ENCODE data around the gene TMED5. TPM values are rescaled to one million over a fixed set of nuclear protein-coding genes. Genes with fewer than 3 reads are reported as not detected.
"Not testable (repeated sequence)": the region's sequence is repeated elsewhere in the genome, so short reads cannot be mapped to it uniquely, and the experiment has no call there.

TMED5 gene
- total RNA-seq, 3 donors from 2014 or later = 29.2 to 42.7 (median 35.3) TPM

DNA sequence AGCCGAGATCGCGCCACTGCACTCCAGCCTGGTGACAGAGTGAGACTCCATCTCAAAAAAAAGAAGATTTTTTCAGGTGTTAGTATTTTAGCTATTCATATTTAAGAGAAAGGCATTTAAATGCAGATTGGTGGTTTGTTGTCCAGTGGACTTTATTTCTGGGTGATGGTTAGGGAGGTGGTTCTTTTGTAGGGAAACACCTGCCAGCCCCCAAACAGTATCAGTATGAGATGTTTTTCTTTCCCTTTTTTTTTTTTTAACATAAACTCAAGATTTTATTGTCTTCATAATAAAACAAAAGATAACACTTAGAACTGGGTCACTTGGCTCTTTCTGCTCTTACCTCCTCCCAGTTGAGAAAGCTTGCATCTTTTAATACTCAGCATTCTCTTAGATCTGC, 10.2 kb upstream of the TMED5 start:
- ATAC-seq (no peak), DNase-seq (no peak)
- no peaks in the 10 kb centered on the region for H3K9me3 Mint-ChIP-seq
- peaks cover 12% of the 10 kb centered on the region for H3K4me1 Mint-ChIP-seq (ENCODE audit: low read depth)
- no peak overlapping the region for H3K4me3 Mint-ChIP-seq
- H3K36me3 Mint-ChIP-seq (ENCODE audit: insufficient read depth) = peaks cover 16% of the 10 kb centered on the region
- no peaks in the 10 kb centered on the region for H3K27me3 Mint-ChIP-seq (ENCODE audit: low read depth)

DNA sequence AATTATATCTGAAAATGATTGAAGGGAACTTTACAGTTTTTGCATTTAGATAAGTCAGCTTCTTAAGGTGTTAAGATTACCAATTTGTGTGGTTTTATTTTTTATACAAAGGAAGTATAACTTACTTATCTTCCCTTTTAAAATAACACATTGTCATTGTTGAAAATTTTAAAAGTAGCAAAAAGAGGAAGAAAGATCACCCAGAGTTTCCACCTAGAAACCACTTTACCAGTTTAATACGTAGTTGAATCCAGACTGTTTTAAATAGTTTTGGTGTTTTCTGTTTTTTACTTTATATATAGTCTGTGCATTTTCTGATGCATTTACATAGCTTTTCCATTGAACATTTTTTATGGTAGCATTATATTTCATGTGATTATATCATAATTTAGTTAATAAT, 6.5 kb upstream of the TMED5 start:
- no peak overlapping the region for H3K4me3 Mint-ChIP-seq
- no peak for ATAC-seq
- peaks cover 31% of the 10 kb centered on the region for H3K4me1 Mint-ChIP-seq (ENCODE audit: low read depth)
- H3K36me3 Mint-ChIP-seq (ENCODE audit: insufficient read depth) = peaks cover 16% of the 10 kb centered on the region
- no peaks in the 10 kb centered on the region for H3K27me3 Mint-ChIP-seq (ENCODE audit: low read depth)
- DNase-seq = no peak
- no peaks in the 10 kb centered on the region for H3K9me3 Mint-ChIP-seq

DNA sequence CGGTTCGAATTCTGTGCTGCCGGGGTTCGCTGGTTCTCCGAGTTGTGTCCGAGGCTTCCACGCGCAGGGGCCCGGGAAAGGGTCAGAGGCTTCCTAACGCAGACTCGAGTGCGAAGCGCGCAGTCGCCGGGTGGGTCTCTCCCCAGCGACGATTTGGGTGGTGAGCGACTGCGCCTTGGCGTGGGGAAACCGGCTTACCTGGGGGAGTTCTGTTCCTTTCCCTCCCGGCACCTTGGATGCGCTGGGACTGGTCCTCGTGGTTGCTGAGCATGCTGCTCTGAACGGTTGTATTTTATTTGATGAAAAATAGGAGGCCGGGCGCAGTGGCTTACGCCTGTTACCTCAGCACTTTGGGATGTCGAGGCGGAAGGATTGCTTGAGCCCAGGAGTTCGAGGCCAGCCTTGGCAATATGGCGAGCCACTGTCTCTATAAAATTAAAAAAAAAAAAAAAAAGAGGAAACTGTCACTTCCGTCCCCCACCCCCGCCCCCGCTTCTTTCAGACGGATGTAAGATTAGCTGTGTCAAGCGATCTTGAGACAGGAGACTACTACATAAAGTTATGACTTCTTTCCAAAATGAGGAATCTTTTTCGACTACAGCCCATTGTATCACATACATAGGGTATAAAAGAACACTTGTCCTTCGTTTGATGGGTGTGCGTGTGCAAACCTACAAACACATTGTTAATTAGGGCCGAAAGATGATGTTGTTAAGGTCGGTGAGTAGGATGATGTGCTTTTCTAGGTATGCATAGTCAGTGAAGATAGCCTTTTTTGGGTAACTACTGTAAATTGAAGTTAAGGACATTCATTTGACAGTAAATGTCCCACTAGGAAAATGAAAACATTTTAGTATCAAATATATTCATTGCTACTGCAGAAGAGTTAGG, 755 bp upstream of the TMED5 start, which contains the start of gene CCDC18:
TSS of gene CCDC18 (plus strand) at position 2 of the 891 bp plus-strand sequence. CDS start 2,638 bp downstream, outside the sequence.
- ATAC-seq (peak; percentile 13 to 15), DNase-seq (peak; percentile 48)
- peak within 1 kb of the TSS; percentile 97 for H3K4me3 Mint-ChIP-seq
- H3K9me3 Mint-ChIP-seq = no peaks in the 10 kb centered on the region
- H3K36me3 Mint-ChIP-seq (ENCODE audit: insufficient read depth) = peaks cover 21% of the 10 kb centered on the region
- no peaks in the 10 kb centered on the region for H3K27me3 Mint-ChIP-seq (ENCODE audit: low read depth)
- peaks cover 49% of the 10 kb centered on the region for H3K4me1 Mint-ChIP-seq (ENCODE audit: low read depth)

DNA sequence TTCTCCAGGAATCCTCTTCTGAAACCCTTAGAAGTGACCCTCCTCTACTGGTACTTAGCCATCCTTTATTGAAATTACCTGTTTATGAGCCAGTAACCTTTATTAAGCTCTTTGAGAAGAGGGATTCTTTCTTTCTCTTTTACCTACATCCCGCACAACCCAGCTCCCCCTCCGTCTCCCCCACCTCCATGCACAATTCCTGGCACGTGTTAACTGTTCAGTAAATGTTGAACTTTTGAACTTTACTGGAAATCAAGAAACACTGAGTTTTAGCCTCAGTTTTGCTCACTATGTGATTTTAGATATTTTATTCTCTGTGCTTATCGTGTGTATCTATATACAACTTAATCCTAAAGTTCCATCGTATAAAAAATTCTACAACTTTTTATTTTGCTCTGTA, 1.8 kb downstream of the TMED5 start:
- Mint-ChIP-seq H3K27me3 (ENCODE audit: low read depth) (no peaks in the 10 kb centered on the region), H3K9me3 (no peaks in the 10 kb centered on the region), H3K4me3 (peak overlapping the region; percentile 97), H3K4me1 (ENCODE audit: low read depth) (peaks cover 53% of the 10 kb centered on the region), H3K36me3 (ENCODE audit: insufficient read depth) (peaks cover 24% of the 10 kb centered on the region)
- ATAC-seq (no peak), DNase-seq (no peak)

DNA sequence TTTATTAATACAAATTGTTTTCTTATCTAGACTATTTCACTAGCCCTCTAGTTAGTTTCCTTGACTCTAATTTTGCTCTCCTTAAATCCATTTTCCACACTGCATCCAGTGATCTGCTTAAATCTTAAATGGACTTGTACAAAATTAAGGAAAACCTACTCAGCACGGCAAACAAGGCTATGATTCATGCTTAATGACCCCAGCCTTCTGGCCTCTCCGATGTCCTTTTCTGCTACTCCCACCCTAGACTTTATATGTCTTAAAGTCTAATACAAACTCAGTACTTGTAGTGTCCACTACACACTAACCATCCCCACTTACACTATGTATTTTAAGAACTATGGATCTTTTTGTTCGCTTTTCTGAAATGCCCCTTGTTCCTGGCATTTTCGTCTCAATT, 2.2 kb downstream of the TMED5 start:
- Mint-ChIP-seq H3K4me3 (peak overlapping the region; percentile 97), H3K27me3 (ENCODE audit: low read depth) (no peaks in the 10 kb centered on the region), H3K36me3 (ENCODE audit: insufficient read depth) (peaks cover 27% of the 10 kb centered on the region), H3K9me3 (no peaks in the 10 kb centered on the region), H3K4me1 (ENCODE audit: low read depth) (peaks cover 57% of the 10 kb centered on the region)
- ATAC-seq (no peak), DNase-seq (no peak)

DNA sequence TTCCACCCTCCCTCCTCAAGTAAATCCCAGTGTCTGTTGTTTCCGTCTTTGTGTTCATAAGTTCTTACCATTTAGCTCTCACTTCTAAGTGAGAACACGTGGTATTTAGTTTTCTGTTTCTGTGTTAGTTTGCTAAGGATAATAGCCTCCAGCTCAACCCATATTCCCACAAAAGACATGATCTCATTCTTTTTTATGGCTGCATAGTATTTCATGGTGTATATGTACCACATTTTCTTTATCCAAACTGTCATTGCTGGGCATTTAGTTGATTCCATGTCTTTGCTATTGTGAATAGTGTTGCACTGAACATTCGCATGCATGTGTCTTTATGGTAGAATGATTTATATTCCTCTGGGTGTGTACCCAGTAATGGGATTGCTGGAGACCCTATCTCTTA, 5.6 kb downstream of the TMED5 start:
- DNase-seq; ATAC-seq; H3K4me3 Mint-ChIP-seq; H3K27me3 Mint-ChIP-seq (ENCODE audit: low read depth); H3K9me3 Mint-ChIP-seq: not testable (repeated sequence)
- Mint-ChIP-seq H3K4me1 (ENCODE audit: low read depth) (peaks cover 64% of the 10 kb centered on the region), H3K36me3 (ENCODE audit: insufficient read depth) (peaks cover 37% of the 10 kb centered on the region)

DNA sequence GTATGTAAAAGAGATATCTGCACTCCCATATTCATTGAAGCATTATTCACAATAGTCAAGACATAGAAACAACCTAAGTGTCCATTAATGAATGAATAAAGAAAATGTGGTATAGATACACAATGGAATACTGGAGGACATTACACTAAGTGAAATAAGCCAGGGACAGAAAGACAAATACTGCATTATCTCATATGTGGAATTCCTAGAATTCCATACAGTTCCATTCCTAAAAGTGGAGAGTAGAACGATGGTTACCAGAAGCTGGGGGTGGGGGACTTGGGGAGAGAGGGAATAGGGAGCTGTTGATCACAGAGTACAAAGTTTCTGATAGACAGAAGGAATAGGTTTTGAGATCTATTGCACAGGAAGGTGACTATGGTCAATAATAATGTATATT, 7.4 kb downstream of the TMED5 start:
- peaks cover 4% of the 10 kb centered on the region for H3K9me3 Mint-ChIP-seq
- peaks cover 69% of the 10 kb centered on the region for H3K4me1 Mint-ChIP-seq (ENCODE audit: low read depth)
- no peaks in the 10 kb centered on the region for H3K27me3 Mint-ChIP-seq (ENCODE audit: low read depth)
- no peak overlapping the region for H3K4me3 Mint-ChIP-seq
- DNase-seq (no peak), ATAC-seq (no peak)
- peaks cover 38% of the 10 kb centered on the region for H3K36me3 Mint-ChIP-seq (ENCODE audit: insufficient read depth)

DNA sequence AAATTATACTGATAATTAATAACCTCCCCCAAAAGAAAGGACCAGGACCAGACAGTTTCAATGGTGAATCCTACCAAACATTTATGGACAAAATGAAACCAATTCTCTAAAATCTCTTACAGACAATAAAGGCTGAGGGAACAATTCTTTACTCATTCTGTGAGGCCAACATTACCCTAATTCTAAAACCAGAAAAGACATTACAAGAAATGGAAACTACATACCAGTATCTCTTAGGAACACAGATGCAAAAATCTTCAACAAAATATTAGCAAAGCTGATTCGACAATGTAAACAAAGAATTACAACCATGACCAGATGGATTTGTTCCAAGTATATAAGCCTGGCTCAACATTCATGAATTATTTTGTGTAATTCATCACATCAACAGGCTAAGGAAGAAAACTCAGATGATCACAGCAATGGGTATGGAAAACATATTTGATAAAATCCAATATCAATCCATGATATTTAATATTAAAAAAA, 8.6 kb downstream of the TMED5 start:
- peaks cover 65% of the 10 kb centered on the region for H3K4me1 Mint-ChIP-seq (ENCODE audit: low read depth)
- H3K36me3 Mint-ChIP-seq (ENCODE audit: insufficient read depth) = peaks cover 41% of the 10 kb centered on the region
- H3K27me3 Mint-ChIP-seq (ENCODE audit: low read depth) = no peaks in the 10 kb centered on the region
- H3K4me3 Mint-ChIP-seq = peak overlapping the region; percentile 71
- peaks cover 4% of the 10 kb centered on the region for H3K9me3 Mint-ChIP-seq
- DNase-seq = no peak
- ATAC-seq = peak; percentile 18 to 32

DNA sequence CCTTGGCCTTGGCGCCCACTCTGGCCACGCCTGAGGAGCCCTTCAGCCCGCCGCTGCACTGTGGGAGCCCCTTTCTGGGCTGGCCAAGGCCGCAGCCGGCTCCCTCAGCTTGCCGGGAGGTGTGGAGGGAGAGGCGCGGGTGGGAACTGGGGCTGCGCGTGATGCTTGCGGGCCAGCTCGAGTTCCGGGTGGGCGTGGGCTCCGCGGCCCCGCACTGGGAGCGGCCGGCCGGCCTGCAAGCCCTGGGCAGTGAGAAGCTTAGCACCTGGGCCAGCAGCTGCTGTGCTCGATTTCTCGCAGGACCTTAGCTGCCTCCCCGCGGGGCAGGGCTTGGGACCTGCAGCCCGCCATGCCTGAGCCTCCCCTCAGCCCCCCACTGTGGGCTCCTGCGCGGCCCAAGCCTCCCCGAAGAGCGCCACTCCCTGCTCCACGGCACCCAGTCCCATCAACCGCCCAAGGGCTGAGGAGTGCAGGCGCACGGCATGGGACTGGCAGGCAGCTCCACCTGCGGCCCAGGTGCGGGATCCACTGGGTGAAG, 10.0 kb downstream of the TMED5 start:
- peaks cover 67% of the 10 kb centered on the region for H3K4me1 Mint-ChIP-seq (ENCODE audit: low read depth)
- H3K4me3 Mint-ChIP-seq; H3K27me3 Mint-ChIP-seq (ENCODE audit: low read depth); H3K9me3 Mint-ChIP-seq; DNase-seq: not testable (repeated sequence)
- ATAC-seq = peak in 1 of 2 donors; percentile 18
- H3K36me3 Mint-ChIP-seq (ENCODE audit: insufficient read depth) = peaks cover 46% of the 10 kb centered on the region

DNA sequence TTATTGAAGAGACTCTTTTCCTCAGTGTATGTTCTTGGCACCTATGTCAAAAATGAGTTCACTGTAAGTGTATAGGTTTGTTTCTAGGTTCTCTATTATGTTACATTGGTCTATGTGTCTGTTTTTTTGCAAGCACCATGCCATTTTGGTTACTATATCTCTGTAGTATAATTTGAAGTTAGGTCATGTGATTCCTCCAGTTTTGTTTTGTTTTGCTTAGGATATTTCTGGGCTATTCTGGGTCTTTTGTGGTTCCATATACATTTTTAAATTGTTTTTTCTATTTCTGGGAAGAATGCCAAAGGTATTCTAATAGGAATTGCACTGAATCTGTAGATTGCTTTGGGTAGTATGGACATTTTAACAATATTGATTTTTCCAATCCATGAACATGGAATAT, 13.2 kb downstream of the TMED5 start:
- Mint-ChIP-seq H3K4me3 (no peak overlapping the region), H3K9me3 (peaks cover 4% of the 10 kb centered on the region), H3K4me1 (ENCODE audit: low read depth) (peaks cover 60% of the 10 kb centered on the region), H3K36me3 (ENCODE audit: insufficient read depth) (peaks cover 37% of the 10 kb centered on the region), H3K27me3 (ENCODE audit: low read depth) (no peaks in the 10 kb centered on the region)
- ATAC-seq = no peak
- DNase-seq = no peak

DNA sequence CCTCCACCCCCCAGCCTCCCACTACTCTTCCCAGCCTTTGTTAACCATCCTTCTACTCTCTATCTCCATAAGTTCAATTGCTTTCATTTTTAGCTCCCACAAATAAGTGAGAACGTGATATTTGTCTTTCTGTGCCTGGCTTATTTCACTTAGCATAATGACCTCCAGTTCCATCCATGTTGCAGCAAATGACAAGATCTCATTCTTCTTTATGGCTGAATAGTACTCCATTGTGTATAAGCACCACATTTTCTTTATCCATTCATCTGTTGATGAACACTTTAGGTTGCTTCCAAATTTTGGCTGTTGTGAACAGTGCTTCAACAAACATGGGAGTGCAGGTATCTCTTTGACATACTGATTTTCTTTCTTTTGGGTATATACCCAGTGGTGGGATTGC, 14.3 kb downstream of the TMED5 start:
- Mint-ChIP-seq H3K36me3 (ENCODE audit: insufficient read depth) (peaks cover 41% of the 10 kb centered on the region), H3K4me1 (ENCODE audit: low read depth) (peaks cover 59% of the 10 kb centered on the region)
- H3K4me3 Mint-ChIP-seq; DNase-seq; H3K9me3 Mint-ChIP-seq; H3K27me3 Mint-ChIP-seq (ENCODE audit: low read depth); ATAC-seq: not testable (repeated sequence)

DNA sequence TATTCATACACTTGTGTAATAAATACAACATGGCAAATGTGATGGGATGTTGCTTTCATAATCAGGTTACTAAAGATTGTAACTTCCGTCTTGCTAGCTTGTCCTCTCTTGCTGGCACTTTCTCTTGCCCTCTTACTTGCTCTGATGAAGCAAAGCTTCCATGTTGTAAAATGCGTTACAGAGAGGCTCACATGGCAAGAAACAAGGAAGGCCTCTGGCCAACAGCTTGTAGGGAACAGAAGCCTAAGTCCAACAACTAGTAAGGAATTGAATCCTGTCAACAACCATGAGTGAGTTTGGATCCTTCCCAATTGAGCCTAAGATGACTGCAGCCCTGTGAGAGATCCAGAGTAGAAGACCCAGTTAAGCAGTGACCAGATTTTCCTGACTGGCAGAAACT, 15.4 kb downstream of the TMED5 start:
- Mint-ChIP-seq H3K27me3 (ENCODE audit: low read depth) (no peaks in the 10 kb centered on the region), H3K36me3 (ENCODE audit: insufficient read depth) (peaks cover 42% of the 10 kb centered on the region), H3K4me3 (no peak overlapping the region), H3K4me1 (ENCODE audit: low read depth) (peaks cover 58% of the 10 kb centered on the region), H3K9me3 (peaks cover 4% of the 10 kb centered on the region)
- ATAC-seq (no peak), DNase-seq (no peak)

DNA sequence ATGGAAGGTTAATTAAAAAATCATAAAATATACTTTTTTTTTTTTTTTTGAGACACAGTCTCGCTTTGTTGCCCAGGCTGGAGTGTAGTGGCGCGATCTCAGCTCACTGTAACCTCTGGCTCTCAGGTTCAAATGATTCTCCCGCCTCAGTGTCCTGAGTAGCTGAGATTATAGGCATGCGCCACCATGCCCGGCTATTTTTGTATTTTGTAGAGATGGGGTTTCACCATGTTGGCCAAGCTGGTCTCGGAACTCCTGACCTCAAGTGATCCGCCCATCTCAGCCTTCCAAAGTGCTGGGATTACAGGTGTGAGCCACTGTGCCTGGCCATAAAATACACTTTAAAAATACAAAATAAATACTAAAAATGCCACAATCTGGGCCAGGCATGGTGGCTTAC, 16.9 kb downstream of the TMED5 start:
- H3K27me3 Mint-ChIP-seq (ENCODE audit: low read depth); DNase-seq; H3K4me3 Mint-ChIP-seq; H3K9me3 Mint-ChIP-seq; ATAC-seq: not testable (repeated sequence)
- Mint-ChIP-seq H3K36me3 (ENCODE audit: insufficient read depth) (peaks cover 41% of the 10 kb centered on the region), H3K4me1 (ENCODE audit: low read depth) (peaks cover 49% of the 10 kb centered on the region)

DNA sequence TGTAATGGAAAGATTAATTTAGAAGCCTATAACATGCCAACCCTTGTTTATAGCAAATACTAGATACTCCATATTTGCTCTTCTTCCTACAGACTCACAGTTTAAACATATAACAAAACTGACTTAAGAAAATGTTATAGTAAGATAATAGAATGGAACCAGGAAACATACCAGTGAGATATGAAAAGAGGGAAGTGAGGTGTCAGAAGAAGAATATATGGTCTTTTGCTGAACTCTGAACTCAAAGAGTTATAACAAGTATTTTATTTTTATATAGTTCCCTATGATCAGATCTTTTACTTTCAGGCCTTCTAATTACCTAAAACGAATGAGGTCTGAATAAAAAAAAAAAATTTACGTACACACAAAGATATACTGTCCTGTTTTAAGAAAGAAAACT, 20.9 kb downstream of the TMED5 start:
- Mint-ChIP-seq H3K9me3 (no peaks in the 10 kb centered on the region), H3K36me3 (ENCODE audit: insufficient read depth) (peaks cover 28% of the 10 kb centered on the region), H3K4me3 (no peak overlapping the region), H3K27me3 (ENCODE audit: low read depth) (no peaks in the 10 kb centered on the region), H3K4me1 (ENCODE audit: low read depth) (peaks cover 34% of the 10 kb centered on the region)
- no peak for DNase-seq
- ATAC-seq = no peak

DNA sequence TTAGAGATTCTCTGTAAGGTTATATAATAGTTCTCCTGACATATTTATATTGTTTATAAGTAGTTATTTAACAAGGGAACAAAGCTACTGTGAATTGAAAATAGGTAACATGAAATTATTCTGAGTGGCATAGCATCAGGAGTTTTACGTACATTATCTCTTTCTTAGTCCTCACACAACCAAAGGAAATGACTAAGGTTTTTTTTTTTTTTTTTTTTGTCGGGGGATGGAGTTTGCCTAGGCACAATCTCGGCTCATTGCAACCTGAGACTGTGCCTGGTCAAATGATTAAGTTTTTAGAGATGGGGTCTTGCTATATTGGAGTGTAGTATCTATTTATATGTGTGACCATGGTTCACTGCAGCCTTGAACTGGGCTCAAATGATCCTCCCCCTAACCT, 24.9 kb downstream of the TMED5 start:
- H3K36me3 Mint-ChIP-seq (ENCODE audit: insufficient read depth) = peaks cover 28% of the 10 kb centered on the region
- no peaks in the 10 kb centered on the region for H3K27me3 Mint-ChIP-seq (ENCODE audit: low read depth)
- DNase-seq (no peak), ATAC-seq (peak; percentile 32 to 37)
- H3K9me3 Mint-ChIP-seq = no peaks in the 10 kb centered on the region
- no peak overlapping the region for H3K4me3 Mint-ChIP-seq
- peaks cover 18% of the 10 kb centered on the region for H3K4me1 Mint-ChIP-seq (ENCODE audit: low read depth)
